ENCODE data around the gene KRT16. TPM values are rescaled to one million over a fixed set of nuclear protein-coding genes. Genes with fewer than 3 reads are reported as not detected.
"Not testable (repeated sequence)": the region's sequence is repeated elsewhere in the genome, so short reads cannot be mapped to it uniquely, and the experiment has no call there.

KRT16 gene
- not detected for polyA plus RNA-seq (ENCODE audit: insufficient read length in 3 of 3)
- long read RNA-seq, donor 1 = 0 reads
- long read RNA-seq, donor 2 = 0 reads
- long read RNA-seq, donor 3 = 0 reads
- long read RNA-seq, donor 4 = 0 reads
- long read RNA-seq, donor 5 = 0 reads
- long read RNA-seq, donor 6 = 0 reads
- long read RNA-seq, donor 7 = 0 reads
- long read RNA-seq, donor 8 = 0 reads
- long read RNA-seq, donor 9 = 0 reads
- long read RNA-seq, donor 10 = 0 reads
- long read RNA-seq, donor 11 = 0 reads
- long read RNA-seq, donor 12 = 0 reads
- long read RNA-seq, donor 13 = 0 reads
- long read RNA-seq, donor 14 = 0 reads
- long read RNA-seq, donor 15 = 0 reads
- long read RNA-seq, donor 16 = 0 reads

GRCh38 chr17:41612376-41613160 lies at the start of gene KRT16:
TSS of gene KRT16 (minus strand) at chr17:41612767. CDS start at chr17:41612688, 79 bp downstream.
- DNase-seq (ENCODE audit: extremely low read depth in 1 of 11, low read depth in 9 of 11, low spot score in 4 of 11) = not testable (repeated sequence)

GRCh38 chr17:41660221-41660711 lies 47.7 kb upstream of the KRT16 start:
- no peak for DNase-seq (ENCODE audit: extremely low read depth in 1 of 11, low read depth in 9 of 11, low spot score in 4 of 11)

GRCh38 chr17:41659427-41660212 lies 47.1 kb upstream of the KRT16 start:
- DNase-seq (ENCODE audit: extremely low read depth in 1 of 11, low read depth in 9 of 11, low spot score in 4 of 11) = no peak

GRCh38 chr17:41658846-41659245 lies 46.3 kb upstream of the KRT16 start:
- DNase-seq (ENCODE audit: extremely low read depth in 1 of 11, low read depth in 9 of 11, low spot score in 4 of 11) = no peak

- DNase-seq (ENCODE audit: extremely low read depth in 1 of 11, low read depth in 9 of 11, low spot score in 4 of 11) = no peak
Observed at GRCh38 chr17:41657936-41658335, 45.4 kb upstream of the KRT16 start.

GRCh38 chr17:41657176-41657754 lies 44.7 kb upstream of the KRT16 start:
- DNase-seq (ENCODE audit: extremely low read depth in 1 of 11, low read depth in 9 of 11, low spot score in 4 of 11) = no peak

- no peak for DNase-seq (ENCODE audit: extremely low read depth in 1 of 11, low read depth in 9 of 11, low spot score in 4 of 11)
Observed at GRCh38 chr17:41656249-41657023, 43.9 kb upstream of the KRT16 start.

- peak in 3 of 11 donors; percentile 46 to 61 (median 55) for DNase-seq (ENCODE audit: extremely low read depth in 1 of 11, low read depth in 9 of 11, low spot score in 4 of 11)
Observed at GRCh38 chr17:41655611-41656111, 43.1 kb upstream of the KRT16 start.

GRCh38 chr17:41654678-41655607 lies 42.4 kb upstream of the KRT16 start:
- no peak for DNase-seq (ENCODE audit: extremely low read depth in 1 of 11, low read depth in 9 of 11, low spot score in 4 of 11)

- no peak for DNase-seq (ENCODE audit: extremely low read depth in 1 of 11, low read depth in 9 of 11, low spot score in 4 of 11)
Observed at GRCh38 chr17:41653892-41654677, 41.5 kb upstream of the KRT16 start.

- DNase-seq (ENCODE audit: extremely low read depth in 1 of 11, low read depth in 9 of 11, low spot score in 4 of 11) = no peak
Observed at GRCh38 chr17:41653421-41653820, 40.9 kb upstream of the KRT16 start.

GRCh38 chr17:41652461-41652970 lies 39.9 kb upstream of the KRT16 start:
- no peak for DNase-seq (ENCODE audit: extremely low read depth in 1 of 11, low read depth in 9 of 11, low spot score in 4 of 11)

- no peak for DNase-seq (ENCODE audit: extremely low read depth in 1 of 11, low read depth in 9 of 11, low spot score in 4 of 11)
Observed at GRCh38 chr17:41651625-41652460, 39.3 kb upstream of the KRT16 start.

- no peak for DNase-seq (ENCODE audit: extremely low read depth in 1 of 11, low read depth in 9 of 11, low spot score in 4 of 11)
Observed at GRCh38 chr17:41650794-41651624, 38.4 kb upstream of the KRT16 start.
